ENCODE measurements around the gene AHRR.
A peak's percentile ranks its signal among the peaks of the same experiment; 100 is the strongest.

GRCh38 chr5:431001-431710 is 109.6 kb downstream of the AHRR start:
- no peak for TF ChIP-seq POLR2A (IDR thresholded peaks at IDR 0.05)
- peak; percentile 50 to 81 (median 67) for TF ChIP-seq CTCF (IDR thresholded peaks at IDR 0.05)

Data from transverse colon (tissue), 3 donors.